ENCODE measurements around the gene SLC24A3. TPM values are rescaled to one million over a fixed set of nuclear protein-coding genes. Genes with fewer than 3 reads are reported as not detected.

The SLC24A3 gene
- total and polyA plus RNA-seq, 11 donors = 0.26 to 3.9 (median 0.77) TPM

- Histone ChIP-seq H3K9me3 (no peaks in the 10 kb centered on the region), H3K27me3 (peaks cover 0 to 12% (median 0%) of the 10 kb centered on the region in 9 donors), H3K4me3 (no peak overlapping the region), H3K4me1 (no peaks in the 10 kb centered on the region), H3K36me3 (no peaks in the 10 kb centered on the region), H3K27ac (no peak overlapping the region)
- TF ChIP-seq CTCF (IDR thresholded peaks at IDR 0.05) (no peak), POLR2A (IDR thresholded peaks at IDR 0.05) (no peak)
- ATAC-seq (no peak), DNase-seq (no peak)
- intact Hi-C loops (cut with DNase I) = no loop called here
Measured at GRCh38 chr20:19483309-19483708, 270.9 kb downstream of the SLC24A3 start.

GRCh38 chr20:19486446-19486845 lies 274.0 kb downstream of the SLC24A3 start:
- ATAC-seq (no peak), DNase-seq (no peak)
- Histone ChIP-seq H3K9me3 (no peaks in the 10 kb centered on the region), H3K4me3 (no peak overlapping the region), H3K36me3 (no peaks in the 10 kb centered on the region), H3K27ac (no peak overlapping the region), H3K4me1 (no peaks in the 10 kb centered on the region), H3K27me3 (peaks cover 0 to 6% (median 0%) of the 10 kb centered on the region in 9 donors)
- TF ChIP-seq POLR2A (IDR thresholded peaks at IDR 0.05) (no peak), CTCF (IDR thresholded peaks at IDR 0.05) (no peak)
- intact Hi-C loops (cut with DNase I) = no loop called here
- 56 to 80% (median 61%) methylated on average over 2 of the region's 2 CpGs for WGBS, 4 donors

GRCh38 chr20:19487420-19487819 lies 275.0 kb downstream of the SLC24A3 start:
- Histone ChIP-seq H3K4me1 (peaks cover 0 to 3% (median 0%) of the 10 kb centered on the region in 12 donors), H3K9me3 (no peaks in the 10 kb centered on the region), H3K27ac (no peak overlapping the region), H3K27me3 (peaks cover 0 to 6% (median 0%) of the 10 kb centered on the region in 9 donors), H3K4me3 (no peak overlapping the region), H3K36me3 (no peaks in the 10 kb centered on the region)
- DNase-seq (no peak), ATAC-seq (no peak)
- intact Hi-C loops (cut with DNase I) = no loop called here
- 85 to 96% (median 92%) methylated on average over 1 of the region's 1 CpG for WGBS, 4 donors
- TF ChIP-seq POLR2A (IDR thresholded peaks at IDR 0.05) (no peak), CTCF (IDR thresholded peaks at IDR 0.05) (no peak)

GRCh38 chr20:19491241-19491640 lies 278.8 kb downstream of the SLC24A3 start:
- Histone ChIP-seq H3K27me3 (peaks cover 0 to 2% (median 0%) of the 10 kb centered on the region in 9 donors), H3K4me1 (peaks cover 0 to 26% (median 0%) of the 10 kb centered on the region in 12 donors), H3K9me3 (no peaks in the 10 kb centered on the region), H3K27ac (no peak overlapping the region), H3K4me3 (no peak overlapping the region), H3K36me3 (no peaks in the 10 kb centered on the region)
- ATAC-seq (no peak), DNase-seq (no peak)
- WGBS, 4 donors = 71 to 85% (median 78%) methylated on average over 4 of the region's 4 CpGs
- no peak for TF ChIP-seq CTCF (IDR thresholded peaks at IDR 0.05)
- no peak for TF ChIP-seq POLR2A (IDR thresholded peaks at IDR 0.05)
- intact Hi-C loops (cut with DNase I) = no loop called here

Data from heart left ventricle (tissue), 16 donors.